Measurements from ENCODE around the gene OTUD3.
"Not testable (repeated sequence)": the region's sequence is repeated elsewhere in the genome, so short reads cannot be mapped to it uniquely, and the experiment has no call there.

OTUD3 gene

GRCh38 chr1:19882111-19883071 lies at the start of gene OTUD3:
Gene OTUD3 (plus strand): TSS chr1:19882395. CDS start chr1:19882514, 119 bp downstream.
- peak; percentile 98 for DNase-seq (ENCODE audit: low read depth, low spot score)

GRCh38 chr1:19835578-19835977 lies 46.6 kb upstream of the OTUD3 start:
- no peak for DNase-seq (ENCODE audit: low read depth, low spot score)

GRCh38 chr1:19837866-19838265 lies 44.3 kb upstream of the OTUD3 start:
- no peak for DNase-seq (ENCODE audit: low read depth, low spot score)

GRCh38 chr1:19840228-19840627 lies 42.0 kb upstream of the OTUD3 start:
- DNase-seq (ENCODE audit: low read depth, low spot score) = no peak

GRCh38 chr1:19844731-19845495 lies 37.3 kb upstream of the OTUD3 start:
- no peak for DNase-seq (ENCODE audit: low read depth, low spot score)

- DNase-seq (ENCODE audit: low read depth, low spot score) = no peak
Measured at GRCh38 chr1:19845555-19845954, 36.6 kb upstream of the OTUD3 start.

- no peak for DNase-seq (ENCODE audit: low read depth, low spot score)
Measured at GRCh38 chr1:19846338-19846737, 35.9 kb upstream of the OTUD3 start.

- not testable (repeated sequence) for DNase-seq (ENCODE audit: low read depth, low spot score)
Measured at GRCh38 chr1:19847334-19847733, 34.9 kb upstream of the OTUD3 start.

- DNase-seq (ENCODE audit: low read depth, low spot score) = not testable (repeated sequence)
Measured at GRCh38 chr1:19849307-19849706, 32.9 kb upstream of the OTUD3 start.

- DNase-seq (ENCODE audit: low read depth, low spot score) = peak; percentile 48
Measured at GRCh38 chr1:19850214-19850613, 32.0 kb upstream of the OTUD3 start.

- no peak for DNase-seq (ENCODE audit: low read depth, low spot score)
Measured at GRCh38 chr1:19852036-19852435, 30.2 kb upstream of the OTUD3 start.

GRCh38 chr1:19854866-19855265 lies 27.3 kb upstream of the OTUD3 start:
- DNase-seq (ENCODE audit: low read depth, low spot score) = no peak

GRCh38 chr1:19858893-19859292 lies 23.3 kb upstream of the OTUD3 start:
- DNase-seq (ENCODE audit: low read depth, low spot score) = no peak

- no peak for DNase-seq (ENCODE audit: low read depth, low spot score)
Measured at GRCh38 chr1:19859876-19860275, 22.3 kb upstream of the OTUD3 start.

GRCh38 chr1:19860418-19860817 lies 21.8 kb upstream of the OTUD3 start:
- no peak for DNase-seq (ENCODE audit: low read depth, low spot score)

- DNase-seq (ENCODE audit: low read depth, low spot score) = no peak
Measured at GRCh38 chr1:19861034-19861433, 21.2 kb upstream of the OTUD3 start.

- no peak for DNase-seq (ENCODE audit: low read depth, low spot score)
Measured at GRCh38 chr1:19861842-19862530, 20.2 kb upstream of the OTUD3 start.

- DNase-seq (ENCODE audit: low read depth, low spot score) = no peak
Measured at GRCh38 chr1:19862944-19863343, 19.3 kb upstream of the OTUD3 start.

- DNase-seq (ENCODE audit: low read depth, low spot score) = no peak
Measured at GRCh38 chr1:19864570-19865160, 17.5 kb upstream of the OTUD3 start.

- DNase-seq (ENCODE audit: low read depth, low spot score) = no peak
Measured at GRCh38 chr1:19866029-19866428, 16.2 kb upstream of the OTUD3 start.

- no peak for DNase-seq (ENCODE audit: low read depth, low spot score)
Measured at GRCh38 chr1:19866758-19867157, 15.4 kb upstream of the OTUD3 start.

- DNase-seq (ENCODE audit: low read depth, low spot score) = not testable (repeated sequence)
Measured at GRCh38 chr1:19868575-19868974, 13.6 kb upstream of the OTUD3 start.

Measured in ELF-1 (cell line).